Progenitor cell of endocrine pancreas (in vitro differentiated cells): ENCODE measurements around the gene RNPEP. TPM values are rescaled to one million over a fixed set of nuclear protein-coding genes. Genes with fewer than 3 reads are reported as not detected.
A peak's percentile ranks its signal among the peaks of the same experiment; 100 is the strongest.
"Not testable (repeated sequence)": the region's sequence is repeated elsewhere in the genome, so short reads cannot be mapped to it uniquely, and the experiment has no call there.

Source experiments
- DNase-seq: peaks from one replicate; pipeline ENCODE4 v3.0.0; 2021; ENCODE audit warnings: low spot score; ENCODE audit not compliant: unreplicated experiment
- H3K27ac Mint-ChIP-seq: 2 replicates; pipeline ENCODE4 v1.8.0; 2021; ENCODE audit warnings: mild to moderate bottlenecking, moderate library complexity, mixed read lengths
- H3K27me3 Mint-ChIP-seq: 2 replicates; pipeline ENCODE4 v1.8.0; 2021; ENCODE audit warnings: mixed read lengths
- H3K36me3 Mint-ChIP-seq: 2 replicates; pipeline ENCODE4 v1.8.0; 2022; ENCODE audit warnings: mixed read lengths; ENCODE audit not compliant: insufficient read depth
- H3K4me1 Mint-ChIP-seq: 2 replicates; pipeline ENCODE4 v1.8.0; 2021; ENCODE audit warnings: low read depth, mixed read lengths
- H3K4me3 Mint-ChIP-seq: 2 replicates; pipeline ENCODE4 v1.8.0; 2021; ENCODE audit warnings: low read depth, mild to moderate bottlenecking, moderate library complexity, mixed read lengths
- H3K9me3 Mint-ChIP-seq: 2 replicates; pipeline ENCODE4 v1.8.0; 2021; ENCODE audit warnings: low read depth, mixed read lengths
- CTCF ChIP-seq: fragments of 200-600 bp; sonication (generic); IDR thresholded peaks from one replicate; pipeline ENCODE4 v1.5.0; 2021; ENCODE audit warnings: antibody characterized with exemption, mild to moderate bottlenecking; ENCODE audit not compliant: unreplicated experiment
- total RNA-seq: library from RNA; stranded (reverse); gene quantifications from 2 replicates; pipeline ENCODE4 v1.2.1, GENCODE V29; 2021

RNPEP gene
- total RNA-seq, 1 donor from 2014 or later = 59.5 TPM

- H3K9me3 Mint-ChIP-seq = no peaks in the 10 kb centered on the region
- no peak for DNase-seq
- no peak overlapping the region for H3K4me3 Mint-ChIP-seq
- H3K36me3 Mint-ChIP-seq = peaks cover 27% of the 10 kb centered on the region
- no peaks in the 10 kb centered on the region for H3K27me3 Mint-ChIP-seq
- peaks cover 44% of the 10 kb centered on the region for H3K4me1 Mint-ChIP-seq
- peak overlapping the region; percentile 89 for H3K27ac Mint-ChIP-seq
- no peak for TF ChIP-seq CTCF
Measured at GRCh38 chr1:202016022-202016810, 33.8 kb downstream of the RNPEP start.

- H3K27me3 Mint-ChIP-seq = no peaks in the 10 kb centered on the region
- H3K4me3 Mint-ChIP-seq = peak overlapping the region; percentile 58
- no peaks in the 10 kb centered on the region for H3K9me3 Mint-ChIP-seq
- TF ChIP-seq CTCF = no peak
- H3K4me1 Mint-ChIP-seq = peaks cover 42% of the 10 kb centered on the region
- H3K36me3 Mint-ChIP-seq = peaks cover 27% of the 10 kb centered on the region
- no peak for DNase-seq
- peak overlapping the region; percentile 94 for H3K27ac Mint-ChIP-seq
Measured at GRCh38 chr1:202016811-202017748, 34.6 kb downstream of the RNPEP start.

GRCh38 chr1:202017749-202018467, 35.5 kb downstream of the RNPEP start:
- peaks cover 27% of the 10 kb centered on the region for H3K36me3 Mint-ChIP-seq
- DNase-seq = no peak
- peaks cover 41% of the 10 kb centered on the region for H3K4me1 Mint-ChIP-seq
- no peak for TF ChIP-seq CTCF
- no peaks in the 10 kb centered on the region for H3K9me3 Mint-ChIP-seq
- peak overlapping the region; percentile 58 for H3K4me3 Mint-ChIP-seq
- no peaks in the 10 kb centered on the region for H3K27me3 Mint-ChIP-seq
- H3K27ac Mint-ChIP-seq = peak overlapping the region; percentile 94

GRCh38 chr1:202018468-202019234, 36.2 kb downstream of the RNPEP start:
- Mint-ChIP-seq H3K36me3 (peaks cover 24% of the 10 kb centered on the region), H3K4me1 (peaks cover 44% of the 10 kb centered on the region), H3K27me3 (no peaks in the 10 kb centered on the region), H3K4me3 (peak overlapping the region; percentile 58), H3K27ac (peak overlapping the region; percentile 94), H3K9me3 (no peaks in the 10 kb centered on the region)
- DNase-seq = peak; percentile 37
- no peak for TF ChIP-seq CTCF

- Mint-ChIP-seq H3K27ac (peak overlapping the region; percentile 94), H3K36me3 (peaks cover 20% of the 10 kb centered on the region)
Measured at GRCh38 chr1:202019235-202019558, 36.7 kb downstream of the RNPEP start.

More at GRCh38 chr1:202019235-202019558, 36.7 kb downstream of the RNPEP start:
- Mint-ChIP-seq H3K4me3 (peak overlapping the region; percentile 58), H3K4me1 (peaks cover 44% of the 10 kb centered on the region)
- not testable (repeated sequence) for H3K9me3 Mint-ChIP-seq, DNase-seq, H3K27me3 Mint-ChIP-seq
